ENCODE measurements around the gene G2E3.

- TF ChIP-seq POLR2AphosphoS5 (IDR thresholded peaks at IDR 0.05; ENCODE audit: borderline replicate concordance, low read depth, low read length) (no peak), EZH2 (IDR thresholded peaks at IDR 0.05) (no peak)
Observed at GRCh38 chr14:30528119-30528518, 30.8 kb upstream of the G2E3 start.

All from SK-N-MC (cell line).